Large intestine (tissue), 3 donors: Measurements from ENCODE around the gene PNCK. TPM values are rescaled to one million over a fixed set of nuclear protein-coding genes. Genes with fewer than 3 reads are reported as not detected.

Experiments used
- DNase-seq, 2 donors: peaks; one replicate each; pipeline versions ENCODE4 v3.0.0 to v3.0.0-alpha.2; 2013
- H3K27ac ChIP-seq: one replicate; pipeline ENCODE4 v1.5.1; 2013; ENCODE audit warnings: low read length
- H3K27me3 ChIP-seq: 2 replicates; pipeline ENCODE4 v1.6.1; 2013; ENCODE audit warnings: low read length; ENCODE audit not compliant: control insufficient read depth, insufficient read depth
- H3K36me3 ChIP-seq: 2 replicates; pipeline ENCODE4 v1.6.1; 2013; ENCODE audit warnings: low read length; ENCODE audit not compliant: control insufficient read depth, insufficient read depth
- H3K4me1 ChIP-seq: one replicate; pipeline ENCODE4 v1.6.1; 2013; ENCODE audit warnings: low read length; ENCODE audit not compliant: control insufficient read depth, insufficient read depth
- H3K4me3 ChIP-seq: one replicate; pipeline ENCODE4 v1.5.1; 2013; ENCODE audit warnings: low read length
- H3K9me3 ChIP-seq: one replicate; pipeline ENCODE4 v1.6.1; 2013; ENCODE audit warnings: mild to moderate bottlenecking, low read depth, low read length, moderate library complexity; ENCODE audit not compliant: control insufficient read depth
- WGBS: methylation state at CpG from one replicate; pipeline ENCODE4 v1.1.5; 2013; ENCODE audit warnings: low lambda C conversion rate; ENCODE audit not compliant: insufficient coverage; 5-methylcytosine and 5-hydroxymethylcytosine counted together
- polyA plus RNA-seq: library from polyadenylated mRNA; unstranded; fragments of 120-200 nt; gene quantifications from one replicate; pipeline ENCODE4 v1.2.1, GENCODE V29; 2013

Gene PNCK
- polyA plus RNA-seq, 1 donor: 128 TPM

DNA sequence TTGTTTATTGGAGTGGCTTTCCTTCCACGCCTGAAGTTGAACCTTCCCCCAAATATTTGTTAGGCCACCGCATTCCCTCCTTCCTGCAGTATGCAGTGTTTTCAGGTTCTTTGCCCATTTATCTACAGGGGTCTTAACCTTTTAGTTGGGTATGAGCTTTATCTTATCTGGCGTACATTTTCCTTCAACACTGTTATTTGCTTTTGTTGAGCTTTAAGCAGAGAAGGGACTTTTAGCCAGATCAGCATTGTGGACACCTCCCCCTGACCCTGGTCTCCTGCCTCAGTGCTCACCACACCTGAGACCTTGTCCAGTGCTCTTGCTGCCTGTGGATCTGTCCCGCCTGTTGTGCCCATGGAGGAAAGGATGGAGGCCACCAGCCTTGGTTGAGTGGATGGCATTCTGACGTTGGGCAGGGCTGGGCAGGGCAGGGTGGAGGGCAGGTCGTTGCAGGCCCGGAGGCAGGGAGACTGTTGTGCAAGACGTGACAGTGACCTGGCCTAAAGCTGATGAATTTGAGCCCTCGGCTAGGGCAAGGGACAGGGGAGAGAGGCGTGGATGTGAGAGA lies 27.6 kb downstream of the PNCK start:
- Histone ChIP-seq H3K4me1 (peaks cover 11% of the 10 kb centered on the region), H3K4me3 (no peak overlapping the region), H3K27me3 (peaks cover 68% of the 10 kb centered on the region), H3K27ac (no peak overlapping the region), H3K9me3 (peaks cover 11% of the 10 kb centered on the region), H3K36me3 (no peaks in the 10 kb centered on the region)
- no CpG with 5 or more reads among the region's 10 CpGs for WGBS
- no peak for DNase-seq

DNA sequence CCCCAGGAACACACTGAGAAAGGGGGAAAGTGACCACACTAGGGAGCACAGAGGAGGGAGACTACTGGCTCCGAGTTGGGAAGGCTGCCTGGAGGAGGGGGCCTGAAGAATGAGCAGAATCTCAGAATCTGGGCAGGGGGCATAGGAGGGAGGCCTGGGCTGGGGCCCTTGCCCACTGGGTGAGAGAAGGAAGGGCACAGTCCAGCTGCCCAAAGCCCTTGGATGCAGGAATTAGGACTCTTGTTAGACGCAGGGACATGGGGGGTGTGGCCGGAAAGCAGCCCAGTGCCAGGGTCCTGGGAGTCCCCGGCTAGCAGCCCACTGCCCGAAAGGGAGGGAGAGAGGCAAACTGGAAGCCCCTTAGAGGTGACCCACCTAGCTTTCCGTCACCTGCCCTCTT lies 28.5 kb downstream of the PNCK start:
- no peak overlapping the region for H3K4me3 ChIP-seq
- no CpG with 5 or more reads among the region's 6 CpGs for WGBS
- H3K27ac ChIP-seq: no peak overlapping the region
- H3K27me3 ChIP-seq: peaks cover 70% of the 10 kb centered on the region
- H3K36me3 ChIP-seq: no peaks in the 10 kb centered on the region
- no peak for DNase-seq
- peaks cover 11% of the 10 kb centered on the region for H3K9me3 ChIP-seq
- peaks cover 11% of the 10 kb centered on the region for H3K4me1 ChIP-seq

DNA sequence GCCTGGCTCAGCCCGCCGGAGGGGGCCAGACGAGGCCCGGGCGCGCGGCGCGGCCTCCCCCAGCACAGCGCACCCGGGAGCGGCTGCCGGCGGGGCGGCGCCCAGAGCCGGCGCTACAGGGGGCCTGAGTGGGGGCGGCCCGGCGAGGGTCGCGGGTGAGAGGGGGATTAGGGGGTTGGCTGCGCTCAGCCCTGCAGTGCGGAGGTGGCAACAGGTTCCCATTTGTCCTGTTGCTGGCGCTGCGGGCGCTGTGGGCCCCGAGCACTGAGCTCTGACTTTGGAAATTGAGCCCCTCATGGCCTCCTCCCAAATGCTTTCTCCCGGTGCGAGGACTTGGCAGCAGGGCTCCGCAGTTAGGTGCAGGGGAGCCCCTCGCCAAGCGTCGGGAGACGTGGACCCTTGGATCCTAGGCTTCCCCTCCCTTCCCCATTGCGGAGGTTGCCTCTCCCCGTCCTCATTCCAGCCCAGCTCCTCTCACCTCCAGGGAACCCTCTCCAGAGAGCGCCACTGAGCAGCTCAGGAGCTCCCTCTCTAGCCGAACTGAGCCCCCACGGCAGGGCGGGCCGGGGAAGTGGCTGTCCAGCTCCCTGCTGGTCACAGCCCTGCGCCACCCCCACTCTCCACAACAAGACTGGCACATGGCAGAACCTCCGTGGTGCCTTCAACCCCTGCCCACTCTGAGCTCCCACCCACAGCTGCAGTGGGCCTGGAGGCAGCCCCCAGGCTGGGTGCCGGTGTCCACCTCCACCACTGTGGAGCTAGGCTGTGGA lies 29.1 kb downstream of the PNCK start:
- Histone ChIP-seq H3K4me3 (no peak overlapping the region), H3K36me3 (no peaks in the 10 kb centered on the region), H3K4me1 (peaks cover 11% of the 10 kb centered on the region), H3K27me3 (peaks cover 70% of the 10 kb centered on the region), H3K9me3 (peaks cover 11% of the 10 kb centered on the region), H3K27ac (no peak overlapping the region)
- no peak for DNase-seq
- WGBS: no CpG with 5 or more reads among the region's 46 CpGs

DNA sequence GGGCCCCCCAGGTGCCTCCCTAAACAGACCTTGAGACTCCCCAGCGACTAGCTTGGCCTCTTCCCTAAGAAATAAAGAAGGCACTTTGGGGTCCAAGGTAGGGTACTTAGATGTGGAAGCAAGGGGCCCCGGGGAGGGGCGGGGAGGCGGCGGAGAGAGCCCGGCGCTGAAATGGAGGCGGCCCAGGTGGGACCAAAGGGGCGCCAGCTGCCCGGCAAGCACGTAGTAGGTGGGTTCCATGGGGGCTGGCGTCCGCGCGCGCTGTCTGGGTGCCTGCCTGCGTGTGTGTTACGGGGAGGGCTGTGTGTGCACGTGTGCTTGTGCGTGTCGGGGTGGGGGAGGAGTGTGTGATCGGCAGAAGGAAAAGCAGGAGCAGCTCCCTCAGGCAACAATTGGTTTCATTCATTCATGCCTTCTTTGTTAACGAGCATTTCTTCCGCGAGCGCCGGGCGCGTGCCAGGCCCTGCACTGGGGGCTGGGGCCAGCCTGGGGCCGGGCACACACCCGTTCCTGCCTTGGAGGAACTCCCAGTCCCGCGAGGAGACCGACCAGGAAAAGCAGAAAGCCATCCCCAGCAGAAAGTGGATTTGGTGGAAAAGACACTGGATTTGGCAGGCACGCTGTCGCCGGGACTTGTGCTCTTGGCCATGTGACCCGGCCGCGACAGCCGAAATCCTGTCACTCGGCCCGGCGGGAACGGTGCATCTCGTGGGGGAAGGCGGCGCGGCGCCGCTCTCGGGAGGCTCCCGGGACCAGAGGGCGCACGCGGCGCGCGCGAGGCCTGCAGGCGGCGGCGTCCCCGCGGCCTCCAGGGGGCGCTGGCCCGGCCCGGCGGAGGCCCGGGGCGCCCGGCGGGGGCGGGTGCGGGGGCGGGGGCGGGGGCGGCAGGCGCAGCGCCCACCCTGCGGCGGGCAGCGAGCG lies 29.9 kb downstream of the PNCK start:
- Histone ChIP-seq H3K36me3 (no peaks in the 10 kb centered on the region), H3K27me3 (peaks cover 64% of the 10 kb centered on the region), H3K27ac (no peak overlapping the region), H3K9me3 (peaks cover 8% of the 10 kb centered on the region), H3K4me1 (peaks cover 11% of the 10 kb centered on the region), H3K4me3 (no peak overlapping the region)
- DNase-seq: peak in 1 of 2 donors; percentile 26
- no CpG with 5 or more reads among the region's 84 CpGs for WGBS

DNA sequence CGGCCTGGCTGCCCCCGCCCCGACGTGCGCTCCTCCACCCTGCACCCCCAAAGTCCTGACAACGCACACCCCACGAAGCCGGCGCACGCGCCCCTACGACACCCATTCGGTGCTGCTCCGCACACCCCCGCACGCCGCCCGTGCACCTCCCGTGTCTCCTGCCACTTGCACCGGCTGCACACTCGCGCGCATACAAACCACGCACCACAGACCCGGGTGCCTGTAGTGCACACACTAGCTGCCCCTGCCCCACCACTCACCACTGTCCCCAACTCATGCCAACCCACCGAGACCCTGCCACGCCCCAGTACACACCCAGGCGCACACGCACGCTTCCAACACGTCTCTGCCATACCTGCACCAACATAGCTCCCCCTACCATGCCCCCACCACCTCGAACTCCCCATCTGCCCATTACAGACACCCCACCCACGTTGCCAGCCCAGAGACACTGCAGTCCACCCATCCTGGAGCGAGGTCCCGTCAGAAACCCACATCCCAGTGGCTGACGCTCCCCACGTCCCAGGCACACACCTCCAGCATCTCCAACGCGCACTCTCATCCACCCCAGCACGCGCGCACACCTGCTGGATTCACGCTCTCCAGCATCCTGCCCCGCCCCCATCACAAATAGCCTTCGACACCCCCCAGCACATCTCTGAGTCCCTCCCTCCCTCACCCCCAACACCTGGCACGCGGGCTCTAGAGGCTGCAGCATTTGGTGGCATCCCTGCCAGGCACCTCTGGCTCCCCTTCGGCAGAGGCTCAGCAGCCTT lies 30.8 kb downstream of the PNCK start:
- no peaks in the 10 kb centered on the region for H3K36me3 ChIP-seq
- peaks cover 58% of the 10 kb centered on the region for H3K27me3 ChIP-seq
- WGBS: no CpG with 5 or more reads among the region's 48 CpGs
- no peak for DNase-seq
- H3K9me3 ChIP-seq: peaks cover 8% of the 10 kb centered on the region
- H3K4me3 ChIP-seq: no peak overlapping the region
- peaks cover 11% of the 10 kb centered on the region for H3K4me1 ChIP-seq
- no peak overlapping the region for H3K27ac ChIP-seq

DNA sequence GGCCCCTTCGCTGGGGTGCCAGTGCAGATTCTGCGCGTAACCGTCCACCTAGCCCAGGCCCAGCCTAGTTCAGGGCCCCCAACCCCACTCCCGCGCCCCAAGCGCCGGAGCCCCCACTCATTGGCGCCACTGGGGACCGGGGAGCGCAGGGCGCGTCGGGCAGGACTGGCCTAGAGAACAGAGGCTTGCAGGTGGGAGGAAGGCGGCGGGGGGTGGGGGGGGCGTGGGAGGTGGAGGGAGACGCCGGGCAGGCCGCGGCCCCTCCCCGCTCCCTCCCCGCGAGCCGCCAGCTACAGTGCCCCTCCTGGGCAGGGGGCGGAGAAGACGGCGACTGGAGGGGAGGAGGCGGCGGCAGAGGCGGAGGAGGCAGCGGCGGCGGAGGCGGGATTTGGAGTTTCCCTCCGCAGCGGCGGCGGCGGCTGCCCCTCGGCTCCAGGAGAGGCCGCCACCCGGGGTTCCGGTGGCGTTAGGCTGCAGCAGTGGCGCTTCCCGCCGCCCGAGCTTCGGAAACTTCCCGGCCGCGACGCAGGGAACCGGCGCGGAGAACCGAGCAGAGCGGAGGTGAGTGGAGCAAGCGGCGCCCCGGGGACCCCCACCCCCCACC lies 31.5 kb downstream of the PNCK start:
- Histone ChIP-seq H3K36me3 (no peaks in the 10 kb centered on the region), H3K4me3 (no peak overlapping the region), H3K27ac (no peak overlapping the region), H3K27me3 (peaks cover 52% of the 10 kb centered on the region), H3K4me1 (peaks cover 11% of the 10 kb centered on the region), H3K9me3 (peaks cover 8% of the 10 kb centered on the region)
- WGBS: no CpG with 5 or more reads among the region's 62 CpGs
- DNase-seq: no peak

DNA sequence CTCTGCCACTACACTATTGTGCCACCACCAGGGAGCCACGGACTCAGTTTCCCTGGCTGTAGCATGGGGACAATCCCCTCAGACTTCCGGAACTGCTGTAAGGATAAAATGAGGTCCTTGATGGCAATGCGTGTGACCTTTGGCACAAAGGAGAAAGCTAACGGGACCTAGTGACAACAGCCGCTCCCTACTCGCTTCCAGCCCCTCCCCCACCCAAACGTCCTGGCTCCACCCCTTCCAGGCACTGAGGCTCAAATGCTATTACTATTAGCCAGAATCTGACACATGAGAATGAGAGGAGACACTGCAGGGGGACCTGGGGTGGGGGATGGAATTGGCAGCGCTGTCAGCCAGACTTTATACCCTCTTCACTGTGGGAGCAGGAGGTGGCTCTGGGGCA lies 32.0 kb downstream of the PNCK start:
- Histone ChIP-seq H3K27me3 (peaks cover 50% of the 10 kb centered on the region), H3K27ac (no peak overlapping the region), H3K36me3 (no peaks in the 10 kb centered on the region), H3K4me1 (peaks cover 11% of the 10 kb centered on the region), H3K9me3 (peaks cover 8% of the 10 kb centered on the region), H3K4me3 (no peak overlapping the region)
- DNase-seq: no peak
- WGBS: no CpG with 5 or more reads among the region's 8 CpGs

DNA sequence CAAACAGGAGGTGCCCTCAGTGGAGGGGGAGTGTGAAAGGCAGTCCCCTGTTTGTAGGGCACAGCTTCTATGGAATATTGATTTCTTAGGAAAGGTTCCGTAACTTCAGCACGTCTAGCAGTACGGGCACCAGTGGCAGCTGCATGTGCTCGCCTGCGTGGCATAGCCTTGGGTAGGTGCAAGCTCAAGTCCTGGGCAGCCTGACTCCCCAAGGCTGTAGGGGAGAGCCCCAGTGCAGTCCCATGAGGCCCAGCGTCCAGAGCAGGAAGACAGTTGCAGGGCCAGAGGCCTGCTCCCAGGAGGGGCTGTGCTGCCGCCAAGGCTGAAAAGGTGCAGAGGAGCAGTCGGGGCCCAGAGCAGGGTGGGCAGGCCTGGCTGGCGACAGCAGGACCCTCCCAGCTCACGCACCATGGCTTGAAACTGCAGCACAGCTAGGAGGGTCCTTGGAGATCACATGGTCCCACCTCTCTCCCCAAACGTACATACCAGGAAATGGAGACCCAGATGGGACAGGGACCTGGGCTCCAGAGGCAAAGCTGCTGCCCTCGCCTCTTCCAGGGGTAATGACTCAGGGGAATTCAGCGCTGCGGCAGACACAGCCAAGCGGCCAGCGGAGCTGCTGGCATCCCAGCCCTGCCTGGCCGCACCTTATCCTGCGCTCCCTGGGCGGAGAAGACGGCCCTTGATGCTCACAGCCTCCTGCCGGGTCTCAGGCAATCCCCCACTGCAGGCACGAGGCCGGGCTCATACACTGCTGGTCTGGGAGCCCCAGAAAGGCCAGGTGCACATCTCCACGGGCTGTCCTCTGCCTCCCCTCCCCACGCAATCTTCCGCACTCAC lies 32.7 kb downstream of the PNCK start:
- peaks cover 11% of the 10 kb centered on the region for H3K4me1 ChIP-seq
- H3K9me3 ChIP-seq: peaks cover 8% of the 10 kb centered on the region
- H3K27ac ChIP-seq: no peak overlapping the region
- H3K27me3 ChIP-seq: peaks cover 43% of the 10 kb centered on the region
- WGBS: no CpG with 5 or more reads among the region's 26 CpGs
- DNase-seq: no peak
- no peaks in the 10 kb centered on the region for H3K36me3 ChIP-seq
- H3K4me3 ChIP-seq: no peak overlapping the region

DNA sequence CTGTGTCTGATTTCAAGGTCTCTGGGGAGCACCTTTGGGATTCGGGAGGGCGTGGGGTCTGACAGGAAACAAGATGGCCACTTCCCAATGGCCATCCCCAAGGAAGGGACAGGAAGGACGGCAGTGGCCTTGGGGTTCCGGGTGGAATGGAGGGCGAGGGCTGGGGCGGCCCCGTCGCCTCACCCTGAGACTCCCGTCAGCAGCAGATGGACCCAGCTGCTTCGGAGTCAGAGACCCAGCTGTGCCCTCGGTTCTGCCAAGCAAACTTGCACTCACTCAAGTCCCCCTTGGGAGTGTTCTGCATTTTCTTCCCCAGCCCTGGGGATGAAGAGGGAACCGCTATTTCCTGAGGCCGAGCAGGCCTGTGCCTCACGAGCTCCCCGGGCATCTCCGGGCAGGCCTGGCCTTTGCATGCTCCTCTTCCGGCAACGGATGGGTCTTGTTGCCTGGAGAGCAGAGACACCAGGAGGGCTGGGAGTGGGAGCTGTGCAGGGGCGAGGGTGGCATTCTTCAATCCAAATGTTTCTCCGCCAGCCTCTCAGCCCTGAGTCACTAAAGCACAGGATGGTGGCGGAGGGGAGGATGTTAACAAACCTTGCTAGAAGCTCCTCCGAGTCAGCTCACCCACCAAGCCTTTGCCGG lies 33.4 kb downstream of the PNCK start:
- DNase-seq: no peak
- H3K27ac ChIP-seq: no peak overlapping the region
- peaks cover 13% of the 10 kb centered on the region for H3K4me1 ChIP-seq
- H3K9me3 ChIP-seq: peaks cover 8% of the 10 kb centered on the region
- WGBS: no CpG with 5 or more reads among the region's 23 CpGs
- H3K36me3 ChIP-seq: no peaks in the 10 kb centered on the region
- H3K27me3 ChIP-seq: peaks cover 35% of the 10 kb centered on the region
- H3K4me3 ChIP-seq: no peak overlapping the region
